Bladder microvascular endothelial cell (primary cell): ENCODE data around the gene PLD2. TPM values are rescaled to one million over a fixed set of nuclear protein-coding genes. Genes with fewer than 3 reads are reported as not detected.

Experiments
- total RNA-seq: library from RNA; depleted of rRNA; stranded (reverse); fragments of >200 nt; gene quantifications from 2 replicates; pipeline ENCODE4 v1.2.3, GENCODE V29; 2014

PLD2 gene
- total RNA-seq: 26.4 and 39.3 TPM in 2 replicates

GRCh38 chr17:4806777-4807604, at the start of gene PLD2:
Gene PLD2 (plus strand): TSS chr17:4807152. CDS start chr17:4807773, 621 bp downstream.

GRCh38 chr17:4771519-4772234, 35.3 kb upstream of the PLD2 start, which contains the start of gene TM4SF5:
Gene TM4SF5 (plus strand): TSS chr17:4771886. CDS start chr17:4771923, 37 bp downstream.

GRCh38 chr17:4786106-4786511, 20.8 kb upstream of the PLD2 start, which contains the start of gene VMO1:
Gene VMO1 (minus strand): TSS chr17:4786364. CDS start chr17:4786352, 12 bp downstream.

GRCh38 chr17:4788807-4789700, 17.9 kb upstream of the PLD2 start, which contains the start of gene GLTPD2:
Gene GLTPD2 (plus strand): TSS chr17:4788964. CDS start chr17:4789012, 48 bp downstream.

GRCh38 chr17:4802228-4802627, 4.7 kb upstream of the PLD2 start, which contains the start of gene C17orf114:
Gene C17orf114 (minus strand): TSS chr17:4802328.

GRCh38 chr17:4833178-4833940, 26.4 kb downstream of the PLD2 start, which contains the start of gene MINK1:
Gene MINK1 (plus strand): TSS chr17:4833340. CDS start chr17:4833584, 244 bp downstream.

Other genes with a start within 250 kb of the PLD2 start
- gene GGT6, start 246.6 kb upstream of the PLD2 start, total RNA-seq: under 0.01 TPM in 1 of 2 replicates, not detected in the other
- not detected in 2 replicates for gene SMTNL2, start 222.6 kb upstream of the PLD2 start, total RNA-seq
- gene ALOX15, start 165.5 kb upstream of the PLD2 start, total RNA-seq: not detected in 2 replicates
- gene PELP1, start 103.0 kb upstream of the PLD2 start, total RNA-seq: 8.4 and 37.8 TPM in 2 replicates
- gene ARRB2, start 96.5 kb upstream of the PLD2 start, total RNA-seq: 3.9 and 6.3 TPM in 2 replicates
- 9.2 and 9.8 TPM in 2 replicates for gene MED11, start 75.7 kb upstream of the PLD2 start, total RNA-seq
- gene ZMYND15, start 67.3 kb upstream of the PLD2 start, total RNA-seq: 0.19 TPM in 1 of 2 replicates, not detected in the other
- gene CXCL16, start 67.2 kb upstream of the PLD2 start, total RNA-seq: 1.3 and 2.6 TPM in 2 replicates
- not detected in 2 replicates for gene TM4SF5, start 35.3 kb upstream of the PLD2 start, total RNA-seq
- gene VMO1, start 20.8 kb upstream of the PLD2 start, total RNA-seq: 0.13 TPM in 1 of 2 replicates, not detected in the other
- not detected in 2 replicates for gene GLTPD2, start 18.2 kb upstream of the PLD2 start, total RNA-seq
- gene PSMB6, start 11.0 kb upstream of the PLD2 start, total RNA-seq: 139 and 176 TPM in 2 replicates
- gene MINK1, start 26.2 kb downstream of the PLD2 start, total RNA-seq: 30.0 and 78.7 TPM in 2 replicates
- gene C17orf107, start 92.4 kb downstream of the PLD2 start, total RNA-seq: 0.49 and 1.1 TPM in 2 replicates
- gene CHRNE, start 95.9 kb downstream of the PLD2 start, total RNA-seq: 0.31 and 0.32 TPM in 2 replicates
- 0.13 TPM in 1 of 2 replicates, not detected in the other for gene GP1BA, start 125.1 kb downstream of the PLD2 start, total RNA-seq
- gene SLC25A11, start 132.9 kb downstream of the PLD2 start, total RNA-seq: 45.8 and 61.3 TPM in 2 replicates
- 13.4 and 18.6 TPM in 2 replicates for gene RNF167, start 133.1 kb downstream of the PLD2 start, total RNA-seq
- 789 and 1,108 TPM in 2 replicates for gene PFN1, start 141.4 kb downstream of the PLD2 start, total RNA-seq
- 1.6 and 4.7 TPM in 2 replicates for gene ENO3, start 144.0 kb downstream of the PLD2 start, total RNA-seq
- gene SPAG7, start 160.7 kb downstream of the PLD2 start, total RNA-seq: 44.0 and 53.9 TPM in 2 replicates
- 6.5 and 14.0 TPM in 2 replicates for gene CAMTA2, start 180.5 kb downstream of the PLD2 start, total RNA-seq
- gene INCA1, start 190.4 kb downstream of the PLD2 start, total RNA-seq: 0.25 and 0.32 TPM in 2 replicates
- gene KIF1C, start 190.8 kb downstream of the PLD2 start, total RNA-seq: 91.3 and 158 TPM in 2 replicates
- gene SLC52A1, start 228.3 kb downstream of the PLD2 start, total RNA-seq: under 0.01 and 0.19 TPM in 2 replicates